22Rv1 (cell line): ENCODE results near the gene MRPS31.

Source experiments
- ZFX ChIP-seq: fragments of 450-650 bp; IDR thresholded peaks from 2 replicates; pipeline ENCODE4 v1.6.1; 2017; ENCODE audit warnings: antibody characterized with exemption, borderline replicate concordance
- TF ChIP-seq, protein P1 (sequence below): fragments of 450-650 bp; IDR thresholded peaks from 2 replicates; pipeline ENCODE4 v1.5.1; 2017; ENCODE audit warnings: mild to moderate bottlenecking

GRCh38 chr13:40786568-40786996, 15.6 kb upstream of the MRPS31 start:
- TF ChIP-seq, protein P1, sequence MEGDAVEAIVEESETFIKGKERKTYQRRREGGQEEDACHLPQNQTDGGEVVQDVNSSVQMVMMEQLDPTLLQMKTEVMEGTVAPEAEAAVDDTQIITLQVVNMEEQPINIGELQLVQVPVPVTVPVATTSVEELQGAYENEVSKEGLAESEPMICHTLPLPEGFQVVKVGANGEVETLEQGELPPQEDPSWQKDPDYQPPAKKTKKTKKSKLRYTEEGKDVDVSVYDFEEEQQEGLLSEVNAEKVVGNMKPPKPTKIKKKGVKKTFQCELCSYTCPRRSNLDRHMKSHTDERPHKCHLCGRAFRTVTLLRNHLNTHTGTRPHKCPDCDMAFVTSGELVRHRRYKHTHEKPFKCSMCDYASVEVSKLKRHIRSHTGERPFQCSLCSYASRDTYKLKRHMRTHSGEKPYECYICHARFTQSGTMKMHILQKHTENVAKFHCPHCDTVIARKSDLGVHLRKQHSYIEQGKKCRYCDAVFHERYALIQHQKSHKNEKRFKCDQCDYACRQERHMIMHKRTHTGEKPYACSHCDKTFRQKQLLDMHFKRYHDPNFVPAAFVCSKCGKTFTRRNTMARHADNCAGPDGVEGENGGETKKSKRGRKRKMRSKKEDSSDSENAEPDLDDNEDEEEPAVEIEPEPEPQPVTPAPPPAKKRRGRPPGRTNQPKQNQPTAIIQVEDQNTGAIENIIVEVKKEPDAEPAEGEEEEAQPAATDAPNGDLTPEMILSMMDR: no peak
- no peak for TF ChIP-seq ZFX
